ENCODE measurements around the gene ENAM.

The ENAM gene

DNA sequence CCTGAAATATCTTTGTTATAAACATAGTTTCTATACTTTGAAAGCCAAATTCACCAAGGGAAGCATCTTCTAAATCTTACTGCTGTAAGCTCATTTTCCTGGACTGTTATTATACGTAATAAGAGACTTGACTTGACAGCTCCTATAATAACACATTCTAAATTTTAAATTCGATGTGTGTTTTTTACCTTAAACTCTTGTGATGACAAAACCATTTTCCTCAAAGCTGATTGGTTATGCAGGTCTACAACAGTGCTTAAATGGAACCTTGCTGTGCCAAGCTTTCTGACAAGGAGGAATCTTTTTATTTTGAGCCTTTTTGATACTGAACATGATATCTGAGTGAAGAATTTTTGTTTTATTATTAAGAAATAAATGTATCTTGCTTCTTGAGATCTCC, at the start of gene ENAM:
ENAM (plus strand) TSS at position 301 of the 400 bp plus-strand sequence. CDS start 757 bp downstream, outside the sequence.
- no peak for DNase-seq (ENCODE audit: low read depth)

GRCh38 chr4:70581980-70582379, 46.6 kb upstream of the ENAM start:
- DNase-seq (ENCODE audit: low read depth) = no peak

GRCh38 chr4:70583952-70584834, 44.4 kb upstream of the ENAM start:
- DNase-seq (ENCODE audit: low read depth) = no peak

- DNase-seq (ENCODE audit: low read depth) = no peak
These were observed 41.7 kb upstream of the ENAM start for GRCh38 chr4:70586841-70587240.

DNA sequence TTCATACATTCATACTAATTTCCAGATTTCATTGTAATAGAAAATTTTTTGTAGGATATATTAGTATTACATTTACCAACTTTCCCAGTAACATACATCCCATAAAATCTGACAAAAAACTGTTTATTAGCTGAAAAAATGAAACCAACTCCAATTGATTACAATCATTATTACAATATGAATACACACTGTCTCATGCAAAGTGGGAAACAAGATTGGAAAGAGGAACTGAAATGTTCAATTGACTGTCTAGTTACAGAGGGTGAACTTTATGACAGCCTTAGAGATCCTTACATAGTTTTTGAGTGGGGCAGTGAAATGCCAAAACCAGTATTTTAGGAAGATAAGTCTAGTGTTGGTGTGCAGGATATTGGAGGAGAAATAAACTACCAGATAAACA, 38.8 kb upstream of the ENAM start:
- DNase-seq (ENCODE audit: low read depth) = no peak

DNA sequence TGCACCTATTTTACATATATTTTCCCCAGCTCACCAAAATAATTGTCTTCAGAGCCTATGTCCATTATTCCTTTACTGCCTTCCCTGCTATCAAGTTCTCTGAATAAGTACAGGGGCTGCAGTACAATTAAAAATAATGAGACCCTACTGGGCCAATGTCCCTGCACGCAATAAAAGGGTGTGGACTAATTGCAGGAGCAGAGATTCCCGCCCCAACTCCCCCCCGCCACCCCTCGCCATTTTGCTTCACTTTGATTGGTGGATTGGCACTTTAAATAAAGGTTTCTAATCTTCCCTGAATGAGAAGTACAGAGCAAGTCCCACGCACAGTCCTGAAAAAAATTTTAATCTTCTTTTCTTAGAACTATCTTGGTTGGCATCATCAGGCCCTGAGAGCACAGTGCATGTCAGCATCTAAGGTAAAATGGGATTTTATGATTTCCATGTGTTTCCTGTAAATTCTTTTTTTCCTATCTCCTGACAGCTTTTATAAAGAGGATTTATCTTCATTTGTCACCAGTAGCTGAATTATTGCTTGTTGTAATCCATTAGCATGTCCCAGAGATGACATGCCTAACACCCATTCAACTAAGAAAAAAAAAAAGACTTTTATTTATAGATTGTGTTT, 36.5 kb upstream of the ENAM start, which contains the start of gene AMBN:
AMBN (plus strand) TSS at position 302 of the 628 bp plus-strand sequence; CDS start at position 405, 103 bp downstream.
- DNase-seq (ENCODE audit: low read depth) = no peak

GRCh38 chr4:70594196-70594595, 34.3 kb upstream of the ENAM start:
- no peak for DNase-seq (ENCODE audit: low read depth)

- DNase-seq (ENCODE audit: low read depth) = no peak
These were observed 28.2 kb upstream of the ENAM start for GRCh38 chr4:70600305-70600704.

DNA sequence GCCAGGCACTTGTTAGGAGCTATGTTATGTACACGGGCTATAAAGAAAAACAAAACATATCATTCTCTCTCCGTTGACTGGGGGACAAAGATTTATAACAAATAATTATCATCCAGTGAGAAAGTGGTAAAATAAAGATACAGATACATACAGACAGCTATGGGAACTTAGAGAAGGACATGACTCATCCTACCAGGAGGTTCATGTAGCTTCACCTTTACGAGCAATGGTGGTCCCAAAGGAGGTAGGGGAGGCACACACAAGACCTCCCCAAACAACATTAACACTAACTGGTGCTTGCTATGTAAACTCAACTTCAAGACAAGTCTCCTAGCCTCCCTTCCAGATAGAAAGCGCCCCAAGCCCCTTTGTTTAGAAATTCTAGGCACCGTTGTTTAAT, 27.6 kb upstream of the ENAM start:
- no peak for DNase-seq (ENCODE audit: low read depth)

DNA sequence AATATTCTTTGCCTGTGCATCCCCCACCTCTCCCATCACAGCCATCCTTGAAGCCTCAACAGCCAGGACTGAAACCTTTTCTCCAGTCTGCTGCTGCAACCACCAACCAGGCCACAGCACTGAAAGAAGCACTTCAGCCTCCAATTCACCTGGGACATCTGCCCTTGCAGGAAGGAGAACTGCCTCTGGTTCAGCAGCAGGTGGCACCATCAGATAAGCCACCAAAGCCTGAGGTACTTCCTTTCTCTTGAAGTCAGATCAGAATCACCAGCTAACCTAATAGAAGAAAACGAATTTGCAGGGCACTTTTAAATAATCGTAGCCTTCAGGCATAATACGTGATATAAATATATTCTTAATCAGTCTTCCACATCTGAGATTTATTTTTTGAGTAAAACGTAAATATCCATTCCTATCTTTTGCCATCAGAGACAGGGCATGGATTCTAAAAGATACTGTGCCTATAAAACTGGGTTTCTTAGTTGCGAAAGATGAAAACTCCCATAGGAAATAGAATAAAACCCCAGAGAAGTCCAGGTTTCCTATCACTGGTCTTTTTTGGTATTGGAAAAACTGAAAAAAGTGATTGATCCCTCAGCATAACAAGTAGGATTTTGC, 27.0 kb upstream of the ENAM start:
- peak; percentile 36 for DNase-seq (ENCODE audit: low read depth)

DNA sequence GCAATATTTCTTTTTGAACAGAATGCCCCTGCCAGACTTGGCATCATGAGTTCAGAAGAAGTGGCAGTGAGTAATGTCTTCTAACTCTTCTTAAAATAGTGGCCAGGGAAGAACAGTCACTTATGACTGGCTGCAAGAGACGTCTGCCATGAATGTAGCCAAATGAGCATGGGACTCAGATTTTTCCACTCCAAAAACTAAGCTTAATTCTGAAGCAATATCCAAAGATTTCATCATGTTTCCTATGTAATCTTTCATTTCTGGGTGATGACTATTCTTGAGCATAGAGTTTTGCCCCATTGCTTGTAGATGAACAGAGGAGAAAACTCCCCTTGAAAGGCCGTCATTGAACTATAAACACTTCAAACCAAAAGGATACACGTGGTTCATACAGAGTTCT, 24.7 kb upstream of the ENAM start:
- no peak for DNase-seq (ENCODE audit: low read depth)

DNA sequence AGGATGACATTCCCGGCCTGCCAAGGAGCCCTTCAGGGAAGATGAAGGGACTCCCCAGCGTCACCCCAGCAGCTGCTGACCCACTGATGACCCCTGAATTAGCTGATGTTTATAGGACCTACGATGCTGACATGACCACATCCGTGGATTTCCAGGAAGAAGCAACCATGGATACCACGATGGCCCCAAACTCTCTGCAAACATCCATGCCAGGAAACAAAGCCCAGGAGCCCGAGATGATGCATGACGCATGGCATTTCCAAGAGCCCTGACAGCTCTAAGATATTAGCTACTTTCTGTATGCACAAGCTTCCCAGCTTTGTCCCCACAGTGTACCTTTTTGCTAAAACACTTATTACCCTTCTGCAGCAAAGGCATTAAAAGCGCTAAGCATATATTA, 22.1 kb upstream of the ENAM start:
- DNase-seq (ENCODE audit: low read depth) = no peak

DNA sequence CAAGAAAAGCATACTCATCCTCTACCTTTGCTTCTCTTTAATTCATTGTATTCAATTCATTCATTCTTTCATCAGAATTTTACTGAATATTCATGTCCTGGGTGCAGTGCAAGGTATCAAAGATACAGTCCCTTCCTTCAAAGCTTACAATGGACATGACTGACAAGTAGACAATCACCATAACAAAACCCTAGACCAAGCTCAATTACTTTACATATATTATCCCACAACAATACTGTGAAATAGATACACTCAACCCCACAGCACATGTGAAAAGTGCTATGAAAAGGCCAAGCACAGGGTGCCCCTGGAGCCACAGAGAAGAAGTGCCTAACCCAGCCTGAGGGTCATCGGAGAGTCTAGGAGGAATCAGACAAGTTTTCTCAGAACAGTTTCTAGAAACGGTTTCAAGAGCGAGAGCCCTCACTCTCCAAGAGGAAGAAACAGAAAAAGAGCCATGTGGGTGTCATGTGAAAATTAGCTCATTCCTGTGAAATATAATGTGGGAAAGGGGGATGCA, 21.1 kb upstream of the ENAM start:
- no peak for DNase-seq (ENCODE audit: low read depth)

DNA sequence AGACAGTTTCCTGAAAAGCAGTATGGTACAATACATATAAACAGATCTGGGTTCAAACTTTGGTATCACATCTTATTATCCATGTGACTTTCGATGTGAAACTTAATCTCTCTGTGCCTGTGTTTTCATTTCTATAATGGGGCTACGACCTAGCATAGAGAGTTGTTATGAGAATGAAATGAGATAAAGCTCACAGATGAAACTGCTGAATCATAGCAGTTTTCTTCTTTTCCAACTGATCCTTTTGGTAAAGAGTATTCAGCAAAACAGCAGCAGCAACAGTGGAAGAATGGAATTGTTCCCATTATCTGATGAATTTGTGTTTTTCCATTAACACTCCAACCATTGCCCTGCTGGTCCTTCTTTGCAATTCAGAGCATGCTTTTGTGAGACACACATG, 20.2 kb upstream of the ENAM start:
- no peak for DNase-seq (ENCODE audit: low read depth)

- no peak for DNase-seq (ENCODE audit: low read depth)
These were observed 15.0 kb upstream of the ENAM start for GRCh38 chr4:70613306-70614183.

- DNase-seq (ENCODE audit: low read depth) = no peak
These were observed 14.4 kb upstream of the ENAM start for GRCh38 chr4:70614184-70614555.

DNA sequence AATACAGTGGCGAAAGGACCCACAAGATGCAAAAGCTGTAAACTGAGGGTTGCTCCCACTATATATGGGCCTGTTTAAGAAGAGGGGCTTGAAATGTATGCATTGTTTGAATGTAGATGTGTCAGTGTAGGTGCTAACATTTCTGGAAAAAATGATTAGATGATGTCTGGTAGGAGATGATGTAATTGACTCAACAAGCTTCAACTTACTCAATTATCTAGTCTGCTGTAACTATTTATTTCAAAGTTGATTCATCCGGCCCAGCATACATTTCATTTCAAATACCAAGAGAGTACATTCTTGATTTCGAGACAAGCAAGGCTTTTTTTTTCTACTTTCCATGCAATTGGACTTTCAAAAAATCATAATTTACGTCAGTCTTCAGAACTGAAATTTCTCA, 9.3 kb upstream of the ENAM start:
- DNase-seq (ENCODE audit: low read depth) = no peak

- DNase-seq (ENCODE audit: low read depth) = no peak
These were observed 8.8 kb upstream of the ENAM start for GRCh38 chr4:70619778-70620177.

GRCh38 chr4:70623323-70623722, 5.2 kb upstream of the ENAM start:
- DNase-seq (ENCODE audit: low read depth) = no peak

- DNase-seq (ENCODE audit: low read depth) = no peak
These were observed 4.2 kb upstream of the ENAM start for GRCh38 chr4:70624226-70624793.

GRCh38 chr4:70627620-70628019, 924 bp upstream of the ENAM start:
- DNase-seq (ENCODE audit: low read depth) = no peak

Measured in activated T-cell treated with anti-CD3 and anti-CD28 coated beads for 1 hour (primary cell).